GM12878 (cell line): Measurements from ENCODE around the gene ECM1.

ENCODE experiments used
- EP300 ChIP-seq, 2 experiments: fragments of 150-350 bp in 1 of 2; IDR thresholded peaks; 2 replicates each; pipeline ENCODE4 v1.6.1; 2011 to 2012; ENCODE audit warnings: low read depth in 2 of 2, low read length in 2 of 2, borderline replicate concordance in 1 of 2, improper control_type of control experiment in 1 of 2, inconsistent platforms in 1 of 2; ENCODE audit not compliant: control insufficient read depth in 1 of 2
- HDAC2 ChIP-seq: fragments of 200-600 bp; sonication (generic); IDR thresholded peaks from 2 replicates; pipeline ENCODE4 v1.6.1; 2017
- TAF1 ChIP-seq: IDR thresholded peaks from 2 replicates; pipeline ENCODE4 v1.6.1; 2011; ENCODE audit warnings: mild to moderate bottlenecking, low read depth, low read length, borderline replicate concordance
- TF ChIP-seq, protein P1 (sequence below), 3 experiments: IDR thresholded peaks in 2 of 3; conservative IDR thresholded peaks in 1 of 3; 2 replicates each; pipeline ENCODE4 v1.5.1; 2011; ENCODE audit warnings: low read depth in 3 of 3, low read length in 3 of 3, mild to moderate bottlenecking in 3 of 3, control low read depth in 2 of 3, moderate library complexity in 2 of 3, inconsistent platforms in 1 of 3, mixed read lengths in 1 of 3; ENCODE audit not compliant: control insufficient read depth in 2 of 3, insufficient read depth in 1 of 3; ENCODE audit errors: extremely low read depth in 1 of 3

DNA sequence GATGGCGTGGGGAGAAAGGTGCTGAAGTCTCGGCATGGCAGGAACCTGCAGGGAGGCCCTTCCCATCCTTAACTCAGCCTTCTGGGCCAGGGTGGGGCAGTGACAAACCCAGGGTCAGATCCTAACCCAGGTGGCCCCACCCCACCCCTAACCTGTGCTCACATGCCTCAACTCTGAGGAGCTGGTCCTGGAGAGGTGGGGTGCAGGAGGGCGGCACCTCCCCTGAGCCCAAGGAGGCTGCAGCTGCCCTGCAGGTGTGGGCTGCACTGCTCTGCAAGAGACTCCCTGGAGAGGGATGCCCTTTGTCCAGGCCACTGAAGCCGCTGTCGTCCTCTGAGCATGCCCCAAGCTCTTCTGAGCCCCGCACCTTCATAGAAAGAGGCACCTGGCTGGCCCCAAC is 26.1 kb downstream of the ECM1 start:
- TF ChIP-seq HDAC2 (no peak), TAF1 (no peak), EP300 (IDR thresholded peaks at IDR 0.05; ENCODE audit: borderline replicate concordance in 1 of 2, control insufficient read depth in 1 of 2, low read depth in 2 of 2, low read length in 2 of 2) (no peak)
- TF ChIP-seq, protein P1, sequence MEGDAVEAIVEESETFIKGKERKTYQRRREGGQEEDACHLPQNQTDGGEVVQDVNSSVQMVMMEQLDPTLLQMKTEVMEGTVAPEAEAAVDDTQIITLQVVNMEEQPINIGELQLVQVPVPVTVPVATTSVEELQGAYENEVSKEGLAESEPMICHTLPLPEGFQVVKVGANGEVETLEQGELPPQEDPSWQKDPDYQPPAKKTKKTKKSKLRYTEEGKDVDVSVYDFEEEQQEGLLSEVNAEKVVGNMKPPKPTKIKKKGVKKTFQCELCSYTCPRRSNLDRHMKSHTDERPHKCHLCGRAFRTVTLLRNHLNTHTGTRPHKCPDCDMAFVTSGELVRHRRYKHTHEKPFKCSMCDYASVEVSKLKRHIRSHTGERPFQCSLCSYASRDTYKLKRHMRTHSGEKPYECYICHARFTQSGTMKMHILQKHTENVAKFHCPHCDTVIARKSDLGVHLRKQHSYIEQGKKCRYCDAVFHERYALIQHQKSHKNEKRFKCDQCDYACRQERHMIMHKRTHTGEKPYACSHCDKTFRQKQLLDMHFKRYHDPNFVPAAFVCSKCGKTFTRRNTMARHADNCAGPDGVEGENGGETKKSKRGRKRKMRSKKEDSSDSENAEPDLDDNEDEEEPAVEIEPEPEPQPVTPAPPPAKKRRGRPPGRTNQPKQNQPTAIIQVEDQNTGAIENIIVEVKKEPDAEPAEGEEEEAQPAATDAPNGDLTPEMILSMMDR (IDR thresholded peaks at IDR 0.05 in 2 of 3, conservative IDR thresholded peaks at IDR 0.05 in 1 of 3; ENCODE audit: control insufficient read depth in 2 of 3, extremely low read depth in 1 of 3, insufficient read depth in 1 of 3, low read depth in 3 of 3, low read length in 3 of 3): no peak
